Tibial nerve (tissue), 4 donors: ENCODE data around the gene INHBC. TPM values are rescaled to one million over a fixed set of nuclear protein-coding genes. Genes with fewer than 3 reads are reported as not detected.

ENCODE experiments used
- DNase-seq, 2 donors: peaks; one replicate each; pipeline ENCODE4 v3.0.0-alpha.2; 2019; ENCODE audit warnings: low spot score in 2 of 2
- H3K27ac ChIP-seq, 4 donors: fragments of 200-600 bp; sonication (generic) in 3 of 4; one replicate each; pipeline ENCODE4 v1.5.1; 2017 to 2019; ENCODE audit warnings: mild to moderate bottlenecking in 1 of 4
- H3K27me3 ChIP-seq, 2 donors: fragments of 200-600 bp; sonication (generic) in 1 of 2; one replicate each; pipeline versions ENCODE4 v1.5.1 to v1.6.0; 2017 to 2019
- H3K36me3 ChIP-seq, 3 donors: fragments of 200-600 bp; sonication (generic); one replicate each; pipeline ENCODE4 v1.5.1; 2018 to 2019
- H3K4me1 ChIP-seq, 4 donors: fragments of 200-600 bp; sonication (generic) in 3 of 4; one replicate each; pipeline ENCODE4 v1.5.1; 2017 to 2019
- H3K4me3 ChIP-seq, 4 donors: fragments of 200-600 bp; sonication (generic) in 3 of 4; one replicate each; pipeline ENCODE4 v1.5.1; 2017 to 2019; ENCODE audit warnings: mild to moderate bottlenecking in 1 of 4, moderate library complexity in 1 of 4
- H3K9me3 ChIP-seq, 4 donors: fragments of 200-600 bp; sonication (generic) in 3 of 4; one replicate each; pipeline ENCODE4 v1.5.1; 2017 to 2019
- CTCF ChIP-seq, 5 experiments: fragments of 200-600 bp in 3 of 5; fragments of 450-650 bp in 2 of 5; sonication (generic) in 3 of 5; IDR thresholded peaks; one replicate each; pipeline ENCODE4 v1.5.1; 2016 to 2019; ENCODE audit warnings: antibody characterized with exemption in 5 of 5, mild to moderate bottlenecking in 3 of 5, moderate library complexity in 2 of 5
- EP300 ChIP-seq, 2 donors: sonication (generic); formaldehyde crosslinking; IDR thresholded peaks; one replicate each; pipeline ENCODE4 v1.6.1; 2017; ENCODE audit warnings: antibody characterized with exemption in 2 of 2, mild to moderate bottlenecking in 1 of 2
- POLR2A ChIP-seq, 2 donors: fragments of 450-650 bp; IDR thresholded peaks; one replicate each; pipeline ENCODE4 v1.6.1; 2017; ENCODE audit warnings: antibody characterized with exemption in 2 of 2, mild to moderate bottlenecking in 2 of 2, moderate library complexity in 2 of 2
- WGBS, 2 donors: methylation state at CpG; one replicate each; pipeline ENCODE4 v1.1.5; 2018; 5-methylcytosine and 5-hydroxymethylcytosine counted together
- total RNA-seq, 4 donors: library from RNA; depleted of rRNA; stranded (reverse); fragments of >200 nt; gene quantifications; one replicate each; pipeline ENCODE4 v1.1.0, GENCODE V29; 2016

Gene INHBC
- total RNA-seq, 4 donors from 2014 or later = not detected

- H3K9me3 ChIP-seq = no peaks in the 10 kb centered on the region
- H3K27ac ChIP-seq = no peak overlapping the region
- 51 to 55% methylated on average over 5 of the region's 5 CpGs for WGBS, 2 donors
- H3K4me3 ChIP-seq = no peak overlapping the region
- DNase-seq = no peak
- TF ChIP-seq POLR2A (IDR thresholded peaks at IDR 0.05) (no peak), CTCF (IDR thresholded peaks at IDR 0.05) (no peak), EP300 (IDR thresholded peaks at IDR 0.05) (no peak)
- H3K27me3 ChIP-seq = peaks cover 0 to under 1% of the 10 kb centered on the region in 2 donors
- no peaks in the 10 kb centered on the region for H3K36me3 ChIP-seq
- peaks cover 0 to 5% (median 5%) of the 10 kb centered on the region in 4 donors for H3K4me1 ChIP-seq
Observed at GRCh38 chr12:57483466-57483865, 48.9 kb downstream of the INHBC start.

GRCh38 chr12:57485695-57486094, 51.1 kb downstream of the INHBC start:
- TF ChIP-seq POLR2A (IDR thresholded peaks at IDR 0.05) = no peak
- TF ChIP-seq EP300 (IDR thresholded peaks at IDR 0.05) = no peak
- TF ChIP-seq CTCF (IDR thresholded peaks at IDR 0.05) = no peak
- Histone ChIP-seq H3K4me1 (peaks cover 0 to 19% (median 12%) of the 10 kb centered on the region in 4 donors), H3K36me3 (peaks cover 3 to 11% (median 6%) of the 10 kb centered on the region in 3 donors), H3K27ac (no peak overlapping the region), H3K9me3 (no peaks in the 10 kb centered on the region), H3K27me3 (no peaks in the 10 kb centered on the region), H3K4me3 (no peak overlapping the region)
- DNase-seq = no peak

GRCh38 chr12:57487055-57487596, 52.5 kb downstream of the INHBC start:
- Histone ChIP-seq H3K27ac (no peak overlapping the region), H3K4me3 (peak overlapping the region; percentile 66 to 90 (median 80)), H3K9me3 (no peaks in the 10 kb centered on the region), H3K27me3 (no peaks in the 10 kb centered on the region), H3K36me3 (peaks cover 6 to 26% (median 7%) of the 10 kb centered on the region in 3 donors), H3K4me1 (peaks cover 0 to 19% (median 12%) of the 10 kb centered on the region in 4 donors)
- TF ChIP-seq POLR2A (IDR thresholded peaks at IDR 0.05) = no peak
- WGBS, 2 donors = 88 to 91% methylated on average over 27 of the region's 27 CpGs
- no peak for DNase-seq

GRCh38 chr12:57487597-57488401, 53.2 kb downstream of the INHBC start, which contains the start of gene MARS1:
Gene MARS1, plus strand, starts transcription at chr12:57488068. Its CDS starts 23 bp downstream, at chr12:57488091.
- H3K9me3 ChIP-seq = no peaks in the 10 kb centered on the region
- H3K27ac ChIP-seq = peak within 1 kb of the TSS; percentile 48 to 78 (median 69)
- no peaks in the 10 kb centered on the region for H3K27me3 ChIP-seq
- peaks cover 6 to 32% (median 7%) of the 10 kb centered on the region in 3 donors for H3K36me3 ChIP-seq
- peak within 1 kb of the TSS; percentile 66 to 90 (median 80) for H3K4me3 ChIP-seq
- peaks cover 0 to 19% (median 12%) of the 10 kb centered on the region in 4 donors for H3K4me1 ChIP-seq
- DNase-seq = peak; percentile 86 to 96
- TF ChIP-seq CTCF (IDR thresholded peaks at IDR 0.05) (peak in 2 of 5 experiments; percentile 33 to 46), EP300 (IDR thresholded peaks at IDR 0.05) (peak; percentile 75 to 89), POLR2A (IDR thresholded peaks at IDR 0.05) (peak; percentile 12 to 51)
- 7% methylated on average over 47 of the region's 47 CpGs for WGBS, 2 donors

- Histone ChIP-seq H3K4me1 (peaks cover 0 to 19% (median 12%) of the 10 kb centered on the region in 4 donors), H3K36me3 (peaks cover 6 to 34% (median 7%) of the 10 kb centered on the region in 3 donors), H3K9me3 (no peaks in the 10 kb centered on the region), H3K27me3 (no peaks in the 10 kb centered on the region), H3K4me3 (peak overlapping the region; percentile 66 to 90 (median 80)), H3K27ac (peak overlapping the region; percentile 48 to 78 (median 69))
- 30 to 31% methylated on average over 11 of the region's 11 CpGs for WGBS, 2 donors
- TF ChIP-seq POLR2A (IDR thresholded peaks at IDR 0.05) (no peak), CTCF (IDR thresholded peaks at IDR 0.05) (no peak), EP300 (IDR thresholded peaks at IDR 0.05) (no peak)
- no peak for DNase-seq
Observed at GRCh38 chr12:57488402-57489156, 54.0 kb downstream of the INHBC start.
